HT1080 (cell line): ENCODE results near the gene GRK3. TPM values are rescaled to one million over a fixed set of nuclear protein-coding genes. Genes with fewer than 3 reads are reported as not detected.

Source experiments
- small RNA-seq: library from RNA; depleted of rRNA; stranded (forward); fragments of <200 nt; gene quantifications from one replicate; pipeline ENCODE3, GENCODE V24; 2014
- total RNA-seq: library from RNA; depleted of rRNA; stranded (reverse); fragments of >200 nt; shearing (Covaris generic); gene quantifications from 2 replicates; pipeline ENCODE4 v1.2.3, GENCODE V29; 2014; rRNA removed

GRK3 gene
- total RNA-seq, 1 experiment from 2014 or later, result 1.7 TPM

Small RNAs within 50 kb of the gene (small RNA-seq; reads per million reads assigned to genes)
- not detected for gene RNA5SP494

Other genes starting within 250 kb of the GRK3 start
- gene MYO18B, start 177.5 kb downstream of the GRK3 start, total RNA-seq, result 1.9 and 2.3 TPM in 2 replicates